ENCODE measurements around the gene UST.
"Not testable (repeated sequence)": the region's sequence is repeated elsewhere in the genome, so short reads cannot be mapped to it uniquely, and the experiment has no call there.

UST gene

GRCh38 chr6:148955441-148955840, 208.6 kb downstream of the UST start:
- DNase-seq: no peak

DNA sequence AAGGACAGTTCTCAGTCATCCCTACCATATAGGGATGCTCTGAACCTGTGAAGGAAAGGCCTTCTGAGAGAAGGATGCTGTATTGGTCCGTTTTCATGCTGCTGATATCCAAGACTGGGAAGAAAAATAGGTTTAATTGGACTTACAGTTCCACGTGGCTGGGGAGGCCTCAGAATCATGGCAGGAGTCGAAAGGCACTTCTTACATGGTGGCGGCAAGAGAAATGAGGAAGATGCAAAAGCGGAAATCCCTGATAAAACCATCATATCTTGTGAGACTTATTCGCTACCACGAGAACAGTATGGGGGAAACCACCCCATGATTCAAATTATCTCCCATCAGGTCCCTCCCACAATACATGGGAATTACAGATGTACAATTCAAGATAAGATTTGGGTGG, 209.3 kb downstream of the UST start:
- not testable (repeated sequence) for DNase-seq

- DNase-seq: no peak
Measured at GRCh38 chr6:148957752-148958151, 210.9 kb downstream of the UST start.

- no peak for DNase-seq
Measured at GRCh38 chr6:148959008-148959407, 212.2 kb downstream of the UST start.

- no peak for DNase-seq
Measured at GRCh38 chr6:148959501-148959900, 212.7 kb downstream of the UST start.

GRCh38 chr6:148962854-148963515, 216.2 kb downstream of the UST start:
- DNase-seq: no peak

- DNase-seq: no peak
Measured at GRCh38 chr6:148963738-148964137, 216.9 kb downstream of the UST start.

DNA sequence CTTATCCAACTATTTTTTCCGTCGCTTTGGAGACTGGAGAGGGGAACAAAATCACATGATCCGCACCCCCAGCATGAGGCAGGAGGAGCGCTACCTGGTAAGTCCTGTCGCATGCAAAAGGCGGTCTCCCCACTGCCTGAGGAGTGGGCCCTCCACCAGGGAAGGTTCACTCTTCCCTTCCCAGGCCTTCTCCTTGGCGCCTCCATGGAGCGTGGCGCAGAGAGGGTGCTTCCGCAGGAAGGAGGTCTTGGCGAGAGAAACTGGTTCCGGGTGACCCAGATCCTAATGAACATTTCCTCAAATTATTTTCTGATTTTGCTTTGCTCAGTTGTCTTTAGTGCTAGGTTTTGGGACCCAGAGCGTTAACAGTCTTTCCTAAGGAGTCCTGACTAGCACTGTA, 217.6 kb downstream of the UST start:
- DNase-seq: no peak

DNA sequence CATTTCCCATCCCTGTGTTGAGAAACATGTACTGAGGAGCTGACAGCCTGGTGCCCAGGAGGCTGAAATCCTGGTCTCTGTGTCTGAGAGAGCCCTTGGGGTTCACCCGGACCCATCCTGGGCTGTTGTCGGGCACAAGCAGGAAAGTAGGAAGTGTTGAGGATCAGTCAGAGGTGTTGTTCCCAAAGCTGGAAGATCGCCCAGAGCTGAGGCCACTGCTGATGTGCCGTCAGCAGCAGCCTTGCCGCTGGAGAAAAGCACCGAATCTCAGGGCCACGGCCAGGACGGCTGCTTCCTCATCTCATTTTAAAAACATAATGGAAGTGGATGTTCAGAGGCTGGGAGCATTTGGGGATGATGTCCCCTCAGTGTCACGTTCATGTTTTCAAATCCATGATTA, 218.5 kb downstream of the UST start:
- no peak for DNase-seq

- no peak for DNase-seq
Measured at GRCh38 chr6:148967011-148967520, 220.2 kb downstream of the UST start.

DNA sequence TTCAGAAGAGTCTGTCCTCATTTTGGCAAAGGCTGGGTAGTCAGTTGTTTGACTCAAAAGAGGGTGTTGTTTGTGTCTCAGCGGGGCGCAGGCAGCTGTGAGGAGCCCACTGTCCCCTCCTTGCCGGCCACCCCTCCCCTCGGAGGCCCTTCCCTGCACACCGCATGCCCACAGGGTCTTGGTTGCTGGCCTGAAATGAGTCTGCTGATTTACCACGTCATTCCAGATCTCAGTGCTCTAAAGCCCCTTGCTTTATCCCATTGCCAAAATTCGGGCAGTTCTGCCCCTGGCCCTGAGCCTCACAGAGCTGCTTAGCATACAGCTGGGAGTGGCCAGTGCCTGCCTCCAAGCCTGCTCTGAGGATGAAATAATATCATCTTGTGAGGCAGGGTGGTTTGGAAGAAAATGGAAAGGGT, 220.7 kb downstream of the UST start:
- DNase-seq: no peak

DNA sequence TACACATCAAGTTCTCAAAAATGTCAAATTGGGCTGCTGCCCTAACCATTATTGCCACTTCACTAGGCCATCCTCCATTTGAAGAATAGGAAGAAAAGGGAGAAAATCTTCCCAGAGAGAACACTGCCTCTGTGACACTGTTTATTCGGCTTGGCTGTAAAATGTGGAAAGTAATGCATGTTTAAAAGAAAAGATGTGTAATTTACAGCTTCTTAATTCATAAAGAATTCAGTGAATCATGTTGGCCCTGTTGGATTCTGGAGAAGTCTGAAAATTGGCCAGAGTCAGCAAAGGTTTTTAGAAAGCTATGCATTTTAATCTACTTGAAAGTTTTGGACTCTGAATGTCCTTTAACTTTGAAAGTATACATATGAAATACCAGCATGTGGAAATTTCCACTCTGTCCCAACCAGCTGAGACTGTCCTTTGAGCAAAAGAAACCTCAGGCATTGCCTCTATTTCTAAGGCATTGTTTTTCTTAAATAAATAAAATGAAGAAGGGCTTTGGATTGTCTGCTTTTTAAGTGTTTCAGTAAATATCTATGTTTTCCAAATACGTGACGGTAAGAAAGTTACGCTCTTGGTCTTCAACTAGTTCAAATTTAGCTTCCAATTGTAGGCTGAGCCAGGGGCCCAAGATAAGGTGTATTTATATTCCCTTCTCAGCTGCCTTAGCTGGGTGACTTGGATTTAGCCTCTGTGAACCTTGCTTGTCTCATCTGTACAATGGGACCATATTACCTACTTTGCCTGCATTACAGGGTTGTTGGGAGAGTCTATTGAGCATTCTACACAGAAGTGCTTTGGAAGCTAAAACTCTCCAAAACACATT, 222.2 kb downstream of the UST start:
- DNase-seq: peak; percentile 37

GRCh38 chr6:148969603-148970061, 222.8 kb downstream of the UST start:
- DNase-seq: no peak

DNA sequence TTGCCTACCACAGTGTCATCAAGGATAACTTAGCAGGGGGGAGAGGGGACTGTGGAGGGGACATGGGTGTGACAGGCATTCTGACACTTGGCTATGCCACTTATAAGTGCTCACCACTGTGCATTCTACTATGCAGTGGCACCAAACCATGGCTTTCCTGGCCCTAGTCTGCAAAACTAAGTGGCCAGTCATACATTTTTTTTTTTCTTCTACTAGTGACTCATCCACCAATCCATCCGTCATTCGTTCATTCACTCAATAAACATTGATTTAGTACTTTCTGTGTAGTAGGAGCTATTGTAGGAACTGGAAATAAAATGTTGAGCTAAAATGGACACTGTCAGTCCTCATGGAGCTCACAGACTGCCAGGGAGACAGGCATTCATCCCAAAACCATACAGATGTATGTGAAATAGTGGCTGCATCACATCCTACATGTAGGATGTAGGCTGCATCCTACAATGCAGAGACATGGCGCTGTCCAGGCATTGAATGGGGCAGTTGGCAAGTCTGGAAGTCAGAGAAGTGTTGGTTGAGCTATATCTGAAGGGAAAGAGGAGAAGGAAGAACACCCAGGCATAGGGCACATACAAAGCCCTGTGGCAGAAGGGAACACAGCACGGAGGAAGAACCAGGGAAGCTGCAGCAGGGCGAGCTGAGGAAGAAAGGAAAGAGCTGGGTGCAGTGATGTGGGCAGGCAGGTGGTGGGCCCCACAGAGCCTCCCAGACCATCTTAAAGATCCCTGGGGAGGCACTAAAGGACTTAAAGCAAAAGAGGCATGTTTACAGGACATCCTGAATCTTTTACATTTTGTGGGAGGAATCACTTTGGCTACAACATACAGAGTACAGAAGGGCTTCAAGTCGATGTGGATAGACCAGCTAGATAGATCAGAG, 224.4 kb downstream of the UST start:
- DNase-seq: peak; percentile 37

DNA sequence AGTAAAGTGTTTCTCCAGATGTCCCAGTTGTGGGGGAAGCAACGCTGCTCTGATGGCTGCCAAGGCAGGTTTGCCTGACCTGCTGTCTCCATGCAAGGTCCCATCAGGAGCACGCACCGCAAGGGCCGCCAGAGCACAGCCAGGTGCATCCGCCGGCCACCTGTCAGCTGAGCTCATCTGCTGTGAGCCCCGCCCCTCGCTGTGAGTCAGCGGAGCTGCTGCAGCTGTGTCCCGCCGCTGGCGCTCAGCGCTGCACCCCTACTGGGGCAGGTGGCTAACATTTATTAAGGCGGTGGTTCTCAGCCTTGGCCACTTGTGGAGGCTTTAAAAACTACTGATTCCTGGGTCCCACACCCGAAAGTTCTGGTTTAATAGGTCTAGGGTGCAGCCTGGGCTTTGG, 225.7 kb downstream of the UST start:
- DNase-seq: no peak

DNA sequence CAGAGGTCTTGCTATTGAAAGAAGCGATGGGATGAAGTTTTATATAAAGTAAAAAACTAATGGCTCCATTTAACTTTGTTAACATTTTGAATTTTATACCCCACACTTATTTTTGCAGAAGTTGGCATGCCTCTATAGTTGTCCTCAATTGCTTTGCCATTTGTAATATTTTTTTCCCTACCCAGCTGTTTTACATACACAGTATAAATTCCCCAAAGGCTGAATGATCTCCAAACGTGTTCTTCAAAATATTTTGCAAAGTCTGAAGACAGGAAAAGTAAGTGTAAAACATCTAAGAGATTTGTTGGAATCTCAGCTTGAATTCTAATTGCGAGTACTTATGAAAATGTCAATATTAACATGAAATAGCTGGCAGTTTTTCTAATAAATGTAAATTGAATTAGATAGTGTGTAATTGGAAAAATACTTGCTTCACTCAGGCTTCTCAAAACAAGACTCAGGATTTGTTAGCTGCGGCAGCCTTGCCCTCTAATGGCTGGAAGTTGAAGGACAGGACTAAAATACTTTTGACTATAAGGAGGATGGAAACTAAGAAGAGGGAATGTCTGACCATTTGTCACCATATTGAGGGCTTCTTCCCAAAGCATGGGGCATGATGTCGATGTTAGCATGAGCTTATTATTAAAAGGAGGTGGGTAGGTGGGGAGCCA, 226.8 kb downstream of the UST start:
- peak; percentile 27 for DNase-seq

GRCh38 chr6:148974351-148974750, 227.5 kb downstream of the UST start:
- DNase-seq: no peak

DNA sequence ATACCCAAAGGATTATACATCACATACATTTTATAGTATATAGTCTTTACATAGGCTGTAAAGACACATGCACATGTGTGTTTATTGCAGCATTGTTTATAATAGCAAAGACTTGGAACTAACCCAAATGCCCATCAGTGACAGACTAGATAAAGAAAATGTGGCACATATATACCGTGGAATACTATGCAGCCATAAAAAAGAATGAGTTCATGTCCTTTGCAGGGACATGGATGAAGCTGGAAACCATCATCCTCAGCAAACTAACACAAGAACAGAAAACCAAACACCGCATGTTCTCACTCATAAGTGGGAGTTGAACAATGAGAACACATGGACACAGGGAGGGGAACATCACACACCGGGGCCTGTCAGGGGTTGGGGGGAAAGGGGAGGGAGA, 231.5 kb downstream of the UST start:
- DNase-seq: not testable (repeated sequence)

DNA sequence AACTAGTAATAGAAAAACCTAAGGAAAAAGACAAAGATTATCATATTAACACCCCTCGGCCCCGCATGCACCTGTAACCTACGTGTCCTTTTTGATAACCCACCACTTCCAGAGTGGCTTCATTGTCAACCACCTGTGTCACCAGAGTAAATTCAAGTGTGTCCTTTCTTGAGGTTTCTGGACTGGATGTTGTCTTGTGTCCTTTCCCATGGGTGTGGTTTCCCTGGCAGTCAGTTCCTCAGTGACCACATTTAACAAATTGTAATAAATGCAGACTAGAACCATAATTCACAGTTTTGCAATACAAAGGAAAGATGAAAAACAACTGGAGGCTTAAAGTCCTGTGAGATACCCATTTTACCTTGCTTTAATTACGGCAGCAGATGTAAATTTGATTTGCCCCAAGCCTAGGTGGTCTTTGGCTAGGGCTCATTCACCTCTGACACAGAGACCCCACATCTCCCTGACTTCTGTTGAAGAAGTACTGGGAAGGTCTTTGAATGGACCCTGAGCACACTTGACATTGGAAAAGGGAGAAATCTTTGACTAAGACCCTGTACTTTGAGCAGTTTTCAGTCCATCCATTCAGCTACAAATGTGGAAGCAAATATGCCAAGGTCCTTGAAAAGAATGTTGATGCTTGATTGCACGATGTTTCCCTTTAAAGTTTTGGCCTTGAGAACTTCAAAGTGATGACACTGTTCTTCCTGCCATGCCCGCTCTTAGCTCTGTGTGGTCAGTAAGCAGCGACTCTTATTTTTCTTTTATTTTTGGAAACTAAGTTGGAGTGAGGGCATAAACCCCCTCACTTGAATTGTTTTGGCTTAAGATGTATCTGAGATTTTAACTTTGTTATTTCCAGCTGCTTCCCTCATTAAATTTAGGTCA, 232.4 kb downstream of the UST start:
- no peak for DNase-seq

DNA sequence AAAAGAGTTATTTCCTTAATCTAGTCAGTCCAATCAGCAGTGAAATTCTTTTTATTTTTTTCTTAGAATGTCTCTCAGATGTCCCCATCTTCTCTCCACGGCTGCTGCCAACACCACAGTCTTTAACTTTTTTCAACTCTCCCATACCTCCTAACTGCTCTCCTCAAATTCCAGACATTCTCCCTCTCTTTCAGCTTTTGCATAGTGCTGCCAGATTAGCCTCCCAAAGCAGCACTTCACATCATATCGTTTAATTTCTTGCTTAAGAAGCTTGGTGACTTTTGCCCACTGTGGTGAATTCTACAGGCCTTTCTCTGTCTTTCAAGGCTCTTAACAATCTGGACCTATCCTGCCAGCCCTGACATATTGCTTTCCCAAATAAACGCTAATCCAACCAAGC, 233.4 kb downstream of the UST start:
- peak; percentile 39 for DNase-seq

DNA sequence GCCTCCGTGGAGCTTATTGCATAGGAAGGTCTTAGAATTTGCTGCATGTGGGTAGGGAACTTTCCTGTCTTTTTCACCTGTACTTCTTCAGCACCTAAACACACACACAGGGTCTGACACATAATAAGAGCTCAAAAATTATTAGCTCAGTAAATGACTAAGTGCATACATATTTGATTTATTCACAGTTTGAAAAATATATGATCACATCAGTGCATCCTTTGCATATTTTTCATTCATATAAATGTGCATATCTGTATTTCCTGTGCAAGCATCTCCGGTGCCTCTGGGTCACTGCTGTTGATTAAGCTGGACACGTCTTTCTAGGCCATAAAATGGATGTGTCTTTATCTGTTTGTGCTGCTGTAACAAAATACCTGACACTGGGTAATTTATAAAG, 234.7 kb downstream of the UST start:
- DNase-seq: peak; percentile 65
